Uterus (tissue), 4 donors: ENCODE data around the gene CCHCR1. TPM values are rescaled to one million over a fixed set of nuclear protein-coding genes. Genes with fewer than 3 reads are reported as not detected.

Experiments used
- DNase-seq, 2 donors: peaks; one replicate each; pipeline ENCODE4 v3.0.0-alpha.2; 2019 to 2020
- H3K27ac ChIP-seq, 2 donors: fragments of 200-600 bp; sonication (generic); 1 replicate in 1 of 2; 2 replicates in 1 of 2; pipeline ENCODE4 v1.5.1; 2016 to 2018
- H3K27me3 ChIP-seq, 2 donors: fragments of 200-600 bp; sonication (generic); one replicate each; pipeline ENCODE4 v1.5.1; 2018 to 2019; ENCODE audit warnings: control low read depth in 1 of 2
- H3K36me3 ChIP-seq, 2 donors: fragments of 200-600 bp; sonication (generic); one replicate each; pipeline ENCODE4 v1.5.1; 2019; ENCODE audit warnings: control low read depth in 1 of 2
- H3K4me1 ChIP-seq, 2 donors: fragments of 200-600 bp; sonication (generic); one replicate each; pipeline ENCODE4 v1.5.1; 2018 to 2019; ENCODE audit warnings: control low read depth in 1 of 2
- H3K4me3 ChIP-seq, 2 donors: fragments of 200-600 bp; sonication (generic); 1 replicate in 1 of 2; 2 replicates in 1 of 2; pipeline ENCODE4 v1.5.1; 2018 to 2019; ENCODE audit warnings: mild to moderate bottlenecking in 1 of 2
- H3K9me3 ChIP-seq, 2 donors: fragments of 200-600 bp; sonication (generic); one replicate each; pipeline ENCODE4 v1.5.1; 2019; ENCODE audit warnings: control low read depth in 1 of 2
- POLR2A ChIP-seq, 2 donors: fragments of 450-650 bp; IDR thresholded peaks; one replicate each; pipeline ENCODE4 v1.6.1; 2016; ENCODE audit warnings: antibody characterized with exemption in 2 of 2, mild to moderate bottlenecking in 1 of 2, moderate library complexity in 1 of 2
- intact Hi-C: fragments of 100-400 bp; cut with DNase I; formaldehyde crosslinking; loops from one replicate; pipeline ENCODE4 v1.15.1; 2023; ENCODE audit warnings: low total_unique reads
- total RNA-seq, 4 donors: library from RNA; depleted of rRNA in 3 of 4; stranded (reverse); fragments of >200 nt in 3 of 4; gene quantifications; one replicate each; pipeline versions ENCODE4 v1.1.0 to v1.2.4, GENCODE V29; 2014 to 2023
- TF ChIP-seq, protein P1 (sequence below), 4 experiments: fragments of 200-600 bp in 2 of 4; fragments of 450-650 bp in 2 of 4; sonication (generic) in 2 of 4; IDR thresholded peaks; one replicate each; pipeline ENCODE4 v1.5.1; 2016 to 2019; ENCODE audit warnings: antibody characterized with exemption in 4 of 4, mild to moderate bottlenecking in 2 of 4, moderate library complexity in 1 of 4
- donor health status: DM: yes; HTN: yes; CAD: no.

Gene CCHCR1
- total RNA-seq, 4 donors from 2014 or later, result 0.59 to 28.1 (median 12.5) TPM

DNA sequence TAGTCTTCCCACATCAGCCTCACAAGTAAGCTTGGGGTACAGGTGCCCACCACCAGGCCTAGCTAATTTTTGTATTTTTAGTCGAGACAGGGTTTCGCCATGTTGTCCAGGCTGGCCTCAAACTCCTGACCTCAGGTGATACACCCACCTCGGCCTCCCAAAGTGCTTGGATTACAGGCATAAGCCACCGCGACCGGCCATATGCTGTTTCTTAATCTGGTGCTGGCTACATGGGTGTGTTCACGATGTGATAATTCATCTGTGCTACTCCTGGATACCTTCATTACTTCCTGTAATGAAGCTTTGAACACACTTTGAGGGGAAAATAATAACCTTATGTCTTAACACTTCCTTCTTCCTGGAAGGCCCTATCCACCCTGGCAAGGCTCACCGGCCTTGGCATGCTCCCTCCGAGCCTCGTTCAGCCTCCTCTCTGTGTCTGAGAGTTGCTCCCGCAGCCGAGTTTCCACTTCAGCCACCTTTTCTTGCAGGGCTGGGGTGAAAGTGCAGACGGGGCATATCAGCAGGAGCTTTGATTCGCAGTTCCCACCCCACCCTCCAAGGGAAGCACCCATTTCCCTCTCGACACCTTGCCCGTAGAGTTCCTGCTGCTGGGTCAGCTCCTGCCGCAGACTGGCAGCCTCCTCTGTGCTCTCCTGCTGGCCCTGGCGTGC, 13.2 kb downstream of the CCHCR1 start:
- Histone ChIP-seq H3K27me3 (no peaks in the 10 kb centered on the region), H3K36me3 (no peaks in the 10 kb centered on the region), H3K27ac (no peak overlapping the region), H3K4me1 (no peaks in the 10 kb centered on the region), H3K4me3 (no peak overlapping the region), H3K9me3 (no peaks in the 10 kb centered on the region)
- no peak for TF ChIP-seq POLR2A (IDR thresholded peaks at IDR 0.05)
- TF ChIP-seq, protein P1, sequence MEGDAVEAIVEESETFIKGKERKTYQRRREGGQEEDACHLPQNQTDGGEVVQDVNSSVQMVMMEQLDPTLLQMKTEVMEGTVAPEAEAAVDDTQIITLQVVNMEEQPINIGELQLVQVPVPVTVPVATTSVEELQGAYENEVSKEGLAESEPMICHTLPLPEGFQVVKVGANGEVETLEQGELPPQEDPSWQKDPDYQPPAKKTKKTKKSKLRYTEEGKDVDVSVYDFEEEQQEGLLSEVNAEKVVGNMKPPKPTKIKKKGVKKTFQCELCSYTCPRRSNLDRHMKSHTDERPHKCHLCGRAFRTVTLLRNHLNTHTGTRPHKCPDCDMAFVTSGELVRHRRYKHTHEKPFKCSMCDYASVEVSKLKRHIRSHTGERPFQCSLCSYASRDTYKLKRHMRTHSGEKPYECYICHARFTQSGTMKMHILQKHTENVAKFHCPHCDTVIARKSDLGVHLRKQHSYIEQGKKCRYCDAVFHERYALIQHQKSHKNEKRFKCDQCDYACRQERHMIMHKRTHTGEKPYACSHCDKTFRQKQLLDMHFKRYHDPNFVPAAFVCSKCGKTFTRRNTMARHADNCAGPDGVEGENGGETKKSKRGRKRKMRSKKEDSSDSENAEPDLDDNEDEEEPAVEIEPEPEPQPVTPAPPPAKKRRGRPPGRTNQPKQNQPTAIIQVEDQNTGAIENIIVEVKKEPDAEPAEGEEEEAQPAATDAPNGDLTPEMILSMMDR (IDR thresholded peaks at IDR 0.05), result no peak
- intact Hi-C loops, result loop anchor here (5.0 kb wide), 1 partner anchor 48 kb away; no protein-coding TSS in a partner anchor
- DNase-seq, result no peak

DNA sequence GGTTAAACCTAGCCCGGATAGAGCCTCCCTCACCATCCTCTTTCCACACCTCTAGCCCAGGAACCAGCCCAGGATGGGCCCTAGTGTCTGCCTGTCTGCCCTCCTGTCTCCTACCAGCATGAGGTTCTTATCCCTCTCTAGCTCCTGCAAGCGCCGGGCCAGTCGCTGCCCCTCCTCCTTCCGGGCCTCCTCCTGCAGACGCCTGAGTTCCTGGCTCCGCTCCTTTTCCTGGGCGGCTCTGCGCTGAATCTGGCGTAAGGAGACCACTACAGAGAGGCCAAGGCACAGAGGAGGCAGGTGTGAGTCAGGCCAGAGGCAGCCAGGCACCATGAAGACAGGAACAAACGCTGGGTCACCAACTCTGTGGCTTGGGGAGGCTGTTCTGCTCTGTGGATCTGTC, 14.5 kb downstream of the CCHCR1 start:
- intact Hi-C loops, result loop anchor here (5.0 kb wide), 1 partner anchor 49 kb away; no protein-coding TSS in a partner anchor
- H3K36me3 ChIP-seq, result no peaks in the 10 kb centered on the region
- peak; percentile 44 to 65 for DNase-seq
- H3K27ac ChIP-seq, result no peak overlapping the region
- H3K9me3 ChIP-seq, result no peaks in the 10 kb centered on the region
- no peak for TF ChIP-seq POLR2A (IDR thresholded peaks at IDR 0.05)
- TF ChIP-seq, protein P1 (IDR thresholded peaks at IDR 0.05), result no peak
- no peaks in the 10 kb centered on the region for H3K27me3 ChIP-seq
- H3K4me1 ChIP-seq, result no peaks in the 10 kb centered on the region
- no peak overlapping the region for H3K4me3 ChIP-seq

DNA sequence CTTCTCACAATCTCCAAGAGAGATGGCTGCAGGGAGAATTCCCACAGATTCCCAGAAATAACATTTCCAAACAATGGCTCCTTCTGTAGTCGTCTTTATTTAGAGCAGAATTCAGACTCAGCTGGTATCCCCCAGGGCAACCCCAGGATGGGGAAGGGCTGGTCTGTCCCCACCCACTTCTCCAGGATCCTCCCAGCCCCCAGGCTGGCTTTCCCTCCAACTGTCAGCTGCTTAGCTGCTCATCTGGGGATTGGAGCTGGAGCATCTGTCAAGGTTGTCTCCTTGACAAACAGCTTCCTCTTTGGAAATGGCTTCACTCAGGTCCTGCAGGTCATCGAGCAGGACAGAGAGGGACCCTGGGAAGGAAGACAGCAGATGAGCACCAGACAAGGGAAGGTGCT, 15.2 kb downstream of the CCHCR1 start:
- no peak for DNase-seq
- Histone ChIP-seq H3K36me3 (no peaks in the 10 kb centered on the region), H3K27ac (no peak overlapping the region), H3K27me3 (no peaks in the 10 kb centered on the region), H3K4me1 (peaks cover 0 to 4% of the 10 kb centered on the region in 2 donors), H3K9me3 (no peaks in the 10 kb centered on the region), H3K4me3 (no peak overlapping the region)
- TF ChIP-seq, protein P1 (IDR thresholded peaks at IDR 0.05), result no peak
- no peak for TF ChIP-seq POLR2A (IDR thresholded peaks at IDR 0.05)
- intact Hi-C loops, result loop anchor here (5.0 kb wide), 1 partner anchor 50 kb away; no protein-coding TSS in a partner anchor

DNA sequence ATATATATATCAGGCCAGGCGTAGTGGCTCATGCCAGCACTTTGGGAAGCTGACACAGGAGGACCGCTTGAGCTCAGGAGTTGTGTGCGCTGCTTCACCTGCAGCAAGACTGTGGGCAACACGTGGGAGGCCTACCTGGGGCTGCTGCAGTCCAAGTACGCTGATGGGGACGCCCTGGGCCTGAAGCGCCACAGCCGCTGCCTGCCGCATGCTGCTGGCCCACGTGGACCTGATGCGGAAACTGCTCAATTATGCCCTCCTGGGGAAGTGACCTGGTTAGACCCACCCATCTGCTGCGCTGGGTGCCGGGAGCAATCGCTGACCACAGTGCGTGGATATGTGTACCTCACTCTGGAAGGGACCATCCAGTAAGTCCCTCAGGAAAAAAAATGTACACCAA, 17.0 kb downstream of the CCHCR1 start:
- intact Hi-C loops, result loop anchor here (5.0 kb wide), 1 partner anchor 52 kb away; no protein-coding TSS in a partner anchor
- DNase-seq, result no peak
- peaks cover 0 to 4% of the 10 kb centered on the region in 2 donors for H3K4me1 ChIP-seq
- TF ChIP-seq POLR2A (IDR thresholded peaks at IDR 0.05), result no peak
- TF ChIP-seq, protein P1 (IDR thresholded peaks at IDR 0.05), result no peak
- H3K27ac ChIP-seq, result no peak overlapping the region
- H3K36me3 ChIP-seq, result no peaks in the 10 kb centered on the region
- H3K4me3 ChIP-seq, result no peak overlapping the region
- H3K9me3 ChIP-seq, result no peaks in the 10 kb centered on the region
- H3K27me3 ChIP-seq, result no peaks in the 10 kb centered on the region

DNA sequence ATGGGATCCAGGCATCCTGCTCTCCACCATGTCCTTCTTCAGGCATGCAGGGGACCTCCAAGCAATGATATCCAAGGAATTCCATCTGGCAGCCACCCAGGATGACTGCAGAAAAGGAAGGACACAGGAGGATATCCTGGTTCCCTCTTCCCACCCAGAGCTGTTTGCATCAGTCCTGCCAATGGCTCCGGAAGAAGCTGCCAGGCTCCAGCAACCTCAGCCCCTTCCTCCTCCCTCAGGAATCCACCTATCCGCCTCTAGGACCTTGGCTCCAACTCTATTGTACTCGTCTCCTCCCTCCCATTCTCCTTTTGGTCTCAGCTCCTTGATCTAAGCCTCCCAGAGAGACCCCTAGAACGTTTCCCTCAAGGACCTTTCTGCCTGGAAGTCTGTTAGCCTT, 18.0 kb downstream of the CCHCR1 start:
- no peak for DNase-seq
- H3K4me3 ChIP-seq, result no peak overlapping the region
- peaks cover 0 to 4% of the 10 kb centered on the region in 2 donors for H3K4me1 ChIP-seq
- H3K9me3 ChIP-seq, result no peaks in the 10 kb centered on the region
- intact Hi-C loops, result loop anchor here (5.0 kb wide), 1 partner anchor 228 kb away; no protein-coding TSS in a partner anchor
- TF ChIP-seq, protein P1 (IDR thresholded peaks at IDR 0.05), result no peak
- no peak overlapping the region for H3K27ac ChIP-seq
- H3K27me3 ChIP-seq, result no peaks in the 10 kb centered on the region
- H3K36me3 ChIP-seq, result no peaks in the 10 kb centered on the region
